HG02885 (cell line): ENCODE measurements around the gene NPEPL1.

ENCODE experiments used
- ATAC-seq: cut with Tn5 transposase; IDR thresholded peaks from one replicate; pipeline ENCODE4 v1.9.1; 2021; ENCODE audit warnings: mild to moderate bottlenecking; ENCODE audit not compliant: unreplicated experiment, poor library complexity

NPEPL1 gene

DNA sequence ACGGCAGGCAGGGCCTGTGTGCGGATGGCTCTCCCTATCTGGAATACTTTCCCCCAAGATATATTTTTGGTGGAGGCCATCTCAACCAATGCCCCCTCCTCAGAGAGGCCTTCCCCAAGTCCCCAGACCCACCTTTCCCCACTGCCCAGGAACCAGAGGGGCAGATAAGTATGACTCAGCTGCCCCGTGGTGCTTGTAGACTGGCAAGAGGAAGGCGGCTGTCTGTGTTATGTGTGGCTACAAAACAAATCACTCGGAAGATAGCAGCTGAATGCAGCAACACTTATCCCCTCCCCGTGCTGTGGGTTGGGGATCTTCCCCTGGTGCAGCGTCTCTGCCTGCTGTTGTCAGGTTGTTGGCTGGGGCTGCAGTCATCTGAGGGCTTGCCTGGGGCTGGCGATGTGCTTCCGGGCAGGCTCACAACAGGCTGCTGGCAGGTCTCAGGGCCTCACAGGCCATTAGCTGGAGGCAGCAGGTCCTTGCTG is 7.1 kb downstream of the NPEPL1 start:
- no peak for ATAC-seq

DNA sequence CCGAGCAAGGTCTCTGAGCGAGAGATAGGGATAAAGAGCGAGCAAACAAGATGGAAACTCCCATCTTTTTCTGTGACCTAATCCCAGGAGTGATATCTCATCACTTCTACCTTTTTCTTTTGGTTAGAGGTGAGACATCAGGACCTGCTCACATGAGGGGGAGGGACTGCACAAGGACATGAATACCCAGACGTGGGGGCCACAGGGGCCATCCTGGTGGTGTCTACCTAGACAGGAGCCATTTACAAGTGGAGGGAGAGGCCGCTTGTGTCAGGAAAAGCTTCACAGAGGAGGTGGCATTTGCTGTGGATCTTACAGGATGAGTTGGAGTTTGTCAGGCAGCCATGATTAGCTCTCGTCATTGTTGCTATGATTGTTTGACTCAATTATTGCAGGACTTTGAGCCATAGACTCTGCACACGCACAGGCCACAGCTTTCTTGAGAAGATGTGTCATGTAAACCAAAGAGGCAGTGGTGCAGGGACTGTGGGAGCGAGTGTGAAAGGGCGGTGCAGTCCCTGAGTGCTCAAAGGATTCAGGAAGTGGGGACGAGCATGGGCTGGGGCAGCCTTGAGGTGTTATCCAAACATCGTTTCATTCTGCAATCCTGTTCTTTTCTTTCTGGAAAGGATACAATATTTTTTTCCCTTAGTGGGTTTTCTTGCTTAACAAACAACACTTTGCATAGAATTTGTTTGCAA is 7.7 kb downstream of the NPEPL1 start:
- ATAC-seq, result no peak

DNA sequence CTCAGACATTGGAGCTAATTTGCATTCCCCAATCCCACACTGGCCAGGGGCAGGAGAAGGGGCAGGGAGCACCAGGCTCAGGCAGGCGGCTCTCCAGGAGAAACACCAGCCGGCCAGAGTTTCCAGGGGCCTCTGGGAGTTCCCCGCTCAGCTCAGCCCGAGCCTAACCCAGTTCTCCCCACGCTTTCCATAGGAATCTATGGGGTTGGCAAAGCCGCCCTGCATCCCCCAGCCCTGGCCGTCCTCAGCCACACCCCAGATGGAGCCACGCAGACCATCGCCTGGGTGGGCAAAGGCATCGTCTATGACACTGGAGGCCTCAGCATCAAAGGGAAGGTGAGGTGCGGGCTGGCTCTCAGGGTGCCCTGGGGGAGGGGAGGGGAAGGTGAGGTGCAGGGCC is 8.2 kb downstream of the NPEPL1 start:
- ATAC-seq, result no peak

DNA sequence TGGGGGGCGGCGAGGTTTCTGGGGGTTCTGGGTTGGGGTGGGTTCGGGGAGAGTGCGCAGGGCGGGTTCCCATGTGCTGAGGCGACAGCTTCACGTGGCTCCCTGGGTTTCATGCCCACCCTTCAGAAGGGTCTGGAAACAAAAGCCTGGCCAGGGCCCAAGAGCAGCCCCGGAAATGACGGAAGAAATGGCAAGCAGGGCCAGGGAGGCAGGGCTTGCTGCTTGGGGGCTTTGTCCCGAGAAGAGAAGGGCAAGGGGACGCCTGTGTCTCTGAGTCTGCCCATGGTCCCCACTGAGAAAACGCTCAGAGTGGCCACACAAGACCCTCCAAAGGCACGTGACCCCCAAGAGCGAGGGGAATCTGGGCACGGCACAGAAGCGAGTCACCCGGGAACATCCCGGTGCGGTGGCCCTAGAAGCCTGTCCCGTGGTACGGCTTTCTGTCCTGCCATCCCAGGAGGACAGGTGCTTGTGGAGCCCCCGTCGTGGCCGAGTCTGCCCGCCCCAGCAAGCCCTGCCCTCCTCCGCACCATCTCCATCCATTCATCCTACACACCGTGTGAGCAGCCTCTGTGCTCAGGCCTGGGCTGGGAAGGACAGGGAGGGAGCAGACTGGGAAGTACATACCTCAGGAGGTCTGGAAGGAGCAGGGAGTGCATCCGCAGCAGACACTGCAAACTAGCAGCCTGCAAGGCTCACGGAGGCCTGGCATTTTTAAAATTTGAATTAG is 9.0 kb downstream of the NPEPL1 start:
- ATAC-seq, result no peak

DNA sequence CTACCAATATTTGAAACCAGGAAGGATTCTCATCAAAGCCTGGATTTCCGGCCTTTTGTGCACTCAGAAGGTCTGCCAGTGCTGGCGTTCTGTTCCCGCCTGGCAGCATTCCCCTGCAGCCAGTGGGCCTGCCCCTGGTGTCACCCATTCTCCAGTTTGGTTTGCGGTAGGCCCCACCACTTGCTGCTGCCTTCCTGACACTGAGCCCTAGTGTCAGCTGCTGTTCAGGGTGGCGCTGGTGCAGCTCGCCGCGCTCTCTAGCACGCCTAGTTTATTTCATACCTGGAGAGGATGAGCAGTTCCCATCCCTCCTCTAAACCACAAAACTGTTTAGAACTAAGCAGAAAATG is 9.5 kb downstream of the NPEPL1 start:
- ATAC-seq, result no peak

DNA sequence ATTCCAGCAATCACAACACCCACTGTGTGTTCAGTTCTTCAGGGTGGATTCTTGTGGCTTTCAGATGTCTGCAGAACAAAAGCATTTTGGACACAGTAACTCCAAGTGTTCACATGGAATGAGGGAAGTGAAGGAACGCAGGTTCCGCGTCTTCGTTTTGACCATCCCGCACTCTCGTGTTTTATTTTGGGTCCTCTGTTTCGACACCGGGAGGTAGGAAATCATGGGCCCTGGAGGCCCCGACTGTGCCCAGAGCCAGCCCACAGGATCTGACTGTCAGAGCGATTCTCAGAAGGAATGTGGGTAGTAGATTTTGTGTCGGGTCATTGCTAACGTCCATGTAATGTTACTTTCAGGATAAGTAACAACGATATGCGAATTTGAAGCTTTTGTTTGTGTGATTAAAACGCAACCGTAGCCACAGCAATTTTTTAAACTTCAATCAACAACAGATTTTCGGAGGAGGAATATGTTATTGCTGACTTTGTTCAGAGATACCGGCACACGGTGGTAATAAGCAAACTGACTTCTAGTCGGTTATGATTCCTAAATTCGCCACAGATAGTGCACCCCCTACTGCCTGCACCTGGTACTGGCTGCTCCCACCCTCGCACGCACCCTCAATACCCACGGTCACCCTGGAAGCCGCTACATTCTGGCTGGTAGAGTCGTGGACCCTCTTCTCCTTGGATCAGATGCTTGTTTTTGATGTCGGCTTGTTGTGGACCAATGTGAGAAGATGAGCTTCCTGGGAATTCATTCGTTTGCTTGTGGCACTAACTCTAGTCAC is 10.5 kb downstream of the NPEPL1 start:
- ATAC-seq, result no peak

DNA sequence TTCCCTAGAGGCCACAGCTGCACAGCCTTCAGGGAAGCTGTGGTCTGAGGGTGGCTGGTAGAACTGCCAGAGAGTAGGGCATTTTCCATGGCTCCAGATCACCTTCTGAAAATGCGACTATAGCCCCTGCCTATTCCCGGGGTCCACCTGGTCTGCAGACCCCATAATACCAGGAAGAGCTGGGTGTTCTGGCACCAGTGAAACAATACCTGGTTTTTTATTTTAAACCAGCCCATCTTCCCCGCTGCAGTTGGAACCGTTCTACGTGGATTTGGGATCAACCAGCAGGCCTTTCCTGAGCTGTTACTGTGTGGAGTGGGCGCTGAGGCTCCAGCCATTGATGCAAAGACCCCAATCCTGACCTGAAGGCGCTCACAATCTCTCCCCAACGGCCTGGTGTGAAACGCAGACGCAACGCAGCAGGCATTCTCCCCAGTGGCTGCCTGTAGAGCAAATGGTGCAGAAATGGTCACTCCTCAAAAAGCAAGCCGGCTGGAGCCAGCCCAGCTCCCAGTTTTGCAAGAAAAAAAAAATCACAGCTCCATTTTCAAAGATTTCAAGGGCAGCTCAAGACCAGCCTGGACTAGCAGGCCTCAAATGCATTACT is 11.3 kb downstream of the NPEPL1 start:
- no peak for ATAC-seq

DNA sequence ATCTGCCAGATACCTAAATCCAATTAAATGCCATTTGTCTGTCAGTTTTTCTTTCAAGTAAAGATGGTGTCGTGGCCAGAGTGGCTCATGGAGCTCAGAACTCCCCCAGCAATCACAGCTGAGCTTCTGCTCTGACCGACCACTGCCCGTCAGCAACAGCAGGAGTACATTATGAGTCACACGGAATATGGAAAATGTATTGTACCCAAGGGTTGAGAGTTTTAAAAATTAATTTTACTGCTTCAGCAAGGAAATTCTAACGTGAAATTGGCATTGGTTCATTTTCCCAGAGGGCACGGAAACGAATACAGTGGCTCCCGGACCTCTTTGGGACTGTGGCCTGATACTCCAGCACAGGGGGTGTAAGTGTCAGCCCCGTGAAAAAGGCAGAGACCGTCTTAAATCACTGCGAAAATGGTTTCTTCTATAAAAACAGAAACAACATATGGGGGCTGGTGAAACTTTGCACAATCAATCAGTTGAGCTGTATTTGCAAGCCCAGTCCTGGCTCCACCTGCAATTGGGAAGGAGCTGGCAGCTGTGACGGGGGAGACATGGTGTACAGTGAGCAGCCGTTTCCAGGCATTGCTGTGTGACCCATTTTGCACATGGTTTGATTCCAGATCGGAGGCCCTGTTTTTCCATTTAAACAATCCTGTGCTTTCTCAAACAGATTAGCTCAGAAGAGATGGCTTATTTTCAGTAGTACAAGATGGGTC is 12.8 kb downstream of the NPEPL1 start:
- ATAC-seq, result no peak

DNA sequence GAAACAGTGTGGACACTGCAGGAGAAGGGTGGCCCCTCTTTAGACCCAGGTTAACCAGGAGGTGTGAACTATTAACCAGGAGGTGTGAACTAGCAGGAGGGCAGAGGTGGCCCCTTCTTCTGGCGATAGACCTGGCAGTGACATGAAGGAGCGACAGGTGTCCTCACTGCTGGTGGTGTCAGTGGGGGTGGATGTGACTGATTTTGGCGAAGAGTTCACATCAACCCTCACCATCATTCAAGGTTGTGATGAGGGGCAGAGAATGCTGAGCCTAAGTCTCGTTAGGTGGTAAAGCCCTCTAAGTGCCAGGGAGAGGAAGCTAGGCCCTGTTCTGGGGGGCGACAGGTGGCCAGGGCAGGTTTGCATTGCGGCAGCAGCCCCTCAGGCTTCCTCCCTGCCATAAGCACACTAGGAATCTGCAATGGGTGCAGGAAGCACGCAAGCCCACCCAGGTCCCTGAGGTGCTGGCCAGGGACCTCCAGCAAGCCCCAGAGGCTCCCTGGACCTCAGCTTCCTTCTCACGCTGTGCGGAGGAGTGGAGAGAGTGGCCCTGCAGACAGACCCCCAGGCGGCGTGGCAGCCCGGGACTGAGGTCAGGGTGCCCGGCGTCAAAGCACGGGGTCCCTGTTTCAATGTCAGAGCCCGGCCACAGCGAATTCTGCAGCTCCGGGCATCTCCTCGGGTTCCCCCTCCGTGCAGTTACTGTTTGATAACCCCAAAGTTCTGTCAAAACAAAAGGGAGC is 13.7 kb downstream of the NPEPL1 start:
- no peak for ATAC-seq

DNA sequence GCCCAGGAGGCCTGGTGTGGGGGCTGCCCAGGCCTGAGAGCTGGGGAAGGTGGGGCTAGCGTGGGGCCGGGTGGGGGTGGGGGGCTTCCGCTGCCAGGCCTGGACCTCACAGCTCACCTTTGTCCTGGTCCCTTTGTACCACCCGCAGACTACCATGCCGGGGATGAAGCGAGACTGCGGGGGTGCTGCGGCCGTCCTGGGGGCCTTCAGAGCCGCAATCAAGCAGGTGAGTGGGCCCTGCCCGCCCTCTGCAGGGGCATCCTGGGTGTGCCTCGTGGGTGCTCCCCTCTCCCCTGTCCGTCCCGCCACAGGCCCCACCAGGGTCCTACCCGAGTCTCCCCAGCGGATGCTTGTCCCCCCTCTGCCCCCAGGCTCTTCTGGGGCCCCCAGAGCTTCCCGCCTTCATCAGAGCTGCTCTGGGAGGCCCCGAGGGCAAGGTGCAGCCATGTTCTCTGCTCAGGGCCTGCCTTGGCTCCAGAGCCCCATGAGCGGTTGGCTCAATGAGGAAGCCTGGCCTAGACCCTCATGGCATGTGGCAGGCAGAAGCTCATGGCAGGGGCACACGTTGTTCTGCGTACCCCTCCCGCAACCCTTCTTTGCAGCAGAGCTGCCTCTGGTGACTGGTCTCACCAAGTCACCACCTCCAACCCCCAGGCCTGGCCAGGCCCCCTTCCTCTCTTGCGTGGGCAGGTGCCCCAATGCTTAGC is 14.5 kb downstream of the NPEPL1 start:
- no peak for ATAC-seq

DNA sequence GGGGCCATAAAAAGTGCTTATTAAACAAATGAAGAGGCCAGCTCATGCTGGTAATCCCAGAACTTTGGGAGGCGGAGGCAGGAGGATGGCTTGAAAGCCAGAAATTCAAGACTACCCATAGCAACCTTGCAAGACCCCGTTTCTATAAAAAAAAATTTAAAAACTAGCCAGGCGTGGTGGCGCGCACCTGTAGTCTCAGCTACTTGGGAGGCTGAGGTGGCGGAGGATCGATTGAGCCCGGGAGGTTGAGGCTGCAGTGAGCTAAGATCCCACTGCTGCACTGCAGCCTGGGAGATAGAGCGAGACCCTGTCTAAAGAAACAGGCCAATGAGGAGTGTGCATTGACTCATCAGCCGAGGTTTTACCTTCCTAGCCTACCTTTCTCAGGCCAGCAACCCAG is 15.2 kb downstream of the NPEPL1 start:
- ATAC-seq, result no peak

DNA sequence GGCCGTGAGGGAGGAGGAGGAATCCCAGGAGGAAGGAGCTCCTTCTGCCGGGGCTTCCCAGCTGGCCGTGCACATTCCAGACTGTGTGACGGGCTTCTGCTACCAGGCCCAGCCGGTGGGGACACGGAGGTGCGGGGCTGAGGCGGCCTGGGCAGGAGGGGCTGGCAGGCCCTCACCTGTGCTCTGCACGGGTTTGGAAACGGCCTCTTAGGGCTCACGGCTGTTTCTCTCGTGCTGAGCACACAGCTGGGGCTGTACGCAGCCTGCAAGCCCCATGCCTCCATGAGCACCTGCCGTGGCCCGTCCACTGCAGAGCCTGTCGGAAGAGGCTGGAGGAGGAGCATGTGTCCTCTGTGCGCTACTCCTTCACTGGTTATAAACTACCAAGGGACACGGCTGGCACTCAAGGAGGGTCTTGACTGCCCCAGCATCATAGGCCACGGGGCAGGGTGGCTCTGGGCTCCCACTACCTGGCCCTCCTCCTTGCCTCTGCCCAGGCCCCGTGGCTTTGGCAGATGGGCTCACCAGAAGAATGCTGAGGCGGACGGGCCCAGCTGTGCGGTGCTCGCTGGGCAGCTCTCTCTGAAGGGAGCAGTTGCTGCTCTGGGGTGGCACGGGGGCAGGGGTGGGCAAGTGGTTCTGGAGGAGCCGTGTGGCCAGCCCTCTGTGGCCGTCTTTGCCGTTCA is 15.8 kb downstream of the NPEPL1 start:
- no peak for ATAC-seq

DNA sequence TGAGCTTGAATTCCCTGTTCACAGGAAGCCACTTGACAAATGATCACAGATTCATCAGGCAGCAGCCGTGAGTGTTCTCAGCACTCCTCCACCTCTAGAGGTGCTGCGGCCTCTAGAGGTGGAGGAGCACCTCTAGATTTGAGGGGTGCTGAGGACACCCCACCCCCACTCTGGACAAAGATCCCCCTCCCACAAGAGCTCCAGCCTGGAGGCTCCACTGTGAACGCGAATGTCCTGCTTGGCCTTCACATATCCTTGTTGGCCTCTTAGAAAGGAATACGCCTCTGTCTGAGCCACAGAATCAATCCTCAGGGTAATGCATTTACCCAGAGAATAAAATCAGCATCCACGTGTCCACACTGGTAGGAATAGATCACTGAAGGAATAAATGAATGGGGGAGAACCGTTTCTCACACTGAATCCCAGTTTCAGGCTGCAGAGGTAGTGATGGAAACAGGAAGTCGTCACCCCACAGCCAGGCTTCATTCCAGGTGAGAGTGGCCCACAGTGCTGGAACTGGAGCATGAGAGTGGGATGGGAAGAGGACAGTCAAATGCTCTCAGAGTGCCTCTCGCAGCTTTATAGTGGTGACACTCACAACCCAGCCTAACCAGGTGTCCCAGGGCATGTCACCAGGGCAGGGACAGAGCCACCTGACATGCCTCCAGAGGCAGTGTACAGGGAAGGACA is 16.6 kb downstream of the NPEPL1 start:
- no peak for ATAC-seq

DNA sequence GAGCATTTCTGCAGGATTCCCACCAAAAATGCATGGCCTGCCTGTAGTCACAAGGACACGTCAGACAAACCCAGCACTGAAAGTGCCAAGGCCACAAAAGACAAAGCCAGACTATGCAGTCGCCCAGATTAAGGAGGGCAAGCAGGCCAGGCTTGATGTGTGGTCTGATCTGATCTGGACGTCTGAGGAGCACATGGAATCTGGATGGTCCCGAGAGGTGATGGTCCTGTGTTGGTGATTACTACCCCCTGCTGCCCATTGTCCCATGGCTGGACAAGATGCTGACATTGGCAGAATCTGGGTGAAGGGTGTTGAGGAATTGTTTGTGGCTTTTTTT is 17.1 kb downstream of the NPEPL1 start:
- no peak for ATAC-seq

DNA sequence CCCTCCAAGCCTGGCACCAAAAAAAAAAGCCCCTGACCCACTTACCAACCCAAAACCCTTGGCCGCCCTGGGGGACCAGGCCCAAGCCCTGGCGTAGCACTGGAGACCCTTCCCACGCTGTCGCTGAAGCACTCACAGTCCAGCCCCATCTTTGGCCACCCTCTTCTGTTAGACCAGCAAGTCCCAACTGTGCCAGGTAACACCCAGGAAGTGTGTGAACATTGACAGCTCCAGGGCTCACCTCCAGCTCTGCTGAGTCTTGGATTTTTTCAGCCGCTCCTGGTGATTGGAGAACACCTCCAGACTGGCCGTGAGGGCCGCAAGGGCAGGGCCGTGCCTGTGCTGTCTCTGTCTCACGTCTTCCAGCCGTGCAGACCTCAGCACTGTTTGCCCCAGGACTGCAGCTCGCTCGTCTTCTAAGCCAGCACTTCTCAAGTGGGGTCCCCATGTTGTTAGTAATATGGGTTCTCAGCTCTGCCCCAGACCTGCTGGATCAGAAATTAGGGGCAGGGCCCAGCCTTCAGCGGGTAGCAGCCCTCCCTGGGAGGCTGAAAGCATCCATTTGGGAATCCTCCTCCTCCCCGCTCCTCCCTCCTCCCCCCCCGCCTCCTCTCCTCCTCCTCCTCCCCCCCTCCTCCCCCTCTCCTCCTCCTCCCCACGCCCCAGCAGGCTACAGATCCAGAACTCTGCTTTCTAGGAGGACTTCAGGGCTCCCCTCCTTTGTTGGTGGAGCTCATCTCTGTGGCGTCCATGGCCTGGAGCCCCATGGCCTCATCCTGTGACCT is 18.1 kb downstream of the NPEPL1 start:
- ATAC-seq, result no peak

DNA sequence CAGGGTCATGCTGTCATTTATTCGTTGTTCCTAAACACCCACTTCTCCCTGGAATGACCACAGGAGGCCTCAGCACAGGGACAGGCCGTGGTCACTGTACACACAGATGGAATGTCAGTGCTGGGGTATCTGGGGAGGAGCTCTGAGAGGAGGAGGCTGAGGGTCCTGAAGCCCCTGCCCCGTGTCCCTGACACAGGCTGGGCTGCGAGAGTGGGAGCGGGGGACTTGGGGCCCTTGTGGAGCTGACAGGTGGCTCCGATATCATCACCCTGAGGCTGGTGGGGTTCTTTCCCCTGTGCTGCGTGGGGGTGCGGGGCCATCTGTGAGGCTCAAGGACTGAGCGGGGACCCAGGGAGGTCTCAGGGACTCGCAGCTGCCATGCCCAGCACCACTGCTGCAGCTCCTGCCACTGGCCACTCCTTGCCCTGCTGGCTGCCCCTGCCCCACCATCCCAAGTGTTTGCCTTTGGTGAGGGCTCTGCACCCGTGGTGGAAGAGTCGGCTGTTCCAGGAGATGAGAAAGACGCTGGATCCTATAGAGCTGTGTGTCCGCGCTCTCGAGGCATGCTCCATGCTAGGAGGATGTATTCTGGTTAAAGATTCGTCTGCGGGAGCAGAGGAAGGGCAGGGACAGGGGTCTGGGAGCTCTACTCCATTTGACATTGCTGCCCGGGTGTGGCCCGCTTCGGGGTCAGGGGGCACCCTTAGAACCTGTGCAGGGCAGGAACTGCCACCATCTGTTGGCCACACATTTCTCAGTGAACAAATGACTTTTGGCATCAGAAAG is 18.9 kb downstream of the NPEPL1 start:
- no peak for ATAC-seq
